Gastroesophageal sphincter (tissue), 3 donors: Measurements from ENCODE around the gene IRAK2.

Experiments
- POLR2AphosphoS5 ChIP-seq: sonication (generic); formaldehyde crosslinking; IDR thresholded peaks from one replicate; pipeline ENCODE4 v1.6.1; 2017; ENCODE audit warnings: antibody characterized with exemption
- TF ChIP-seq, protein P1 (sequence below), 4 experiments: fragments of 200-600 bp in 2 of 4; fragments of 450-650 bp in 2 of 4; sonication (generic) in 1 of 4; IDR thresholded peaks; one replicate each; pipeline ENCODE4 v1.5.1; 2017 to 2019; ENCODE audit warnings: antibody characterized with exemption in 4 of 4, mild to moderate bottlenecking in 2 of 4, moderate library complexity in 2 of 4

DNA sequence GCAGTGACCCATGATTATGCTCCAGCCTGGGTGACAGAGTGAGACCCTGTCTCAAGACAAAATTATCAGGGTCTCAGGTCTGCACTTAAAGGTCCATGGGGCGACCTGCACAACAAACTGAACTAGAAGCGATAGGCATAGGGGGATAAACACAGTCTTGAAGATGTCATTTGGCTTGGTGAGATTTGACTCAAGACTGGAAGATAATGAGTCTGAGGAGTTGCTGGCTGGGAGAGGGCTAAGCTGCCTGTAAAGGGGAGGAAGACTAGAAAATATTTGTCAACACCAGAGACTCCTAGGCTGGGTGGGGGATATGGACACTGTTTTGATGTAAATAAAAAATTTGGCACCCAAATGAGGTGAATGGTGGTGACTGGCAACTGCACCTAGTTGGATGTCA, 108.3 kb downstream of the IRAK2 start:
- TF ChIP-seq, protein P1, sequence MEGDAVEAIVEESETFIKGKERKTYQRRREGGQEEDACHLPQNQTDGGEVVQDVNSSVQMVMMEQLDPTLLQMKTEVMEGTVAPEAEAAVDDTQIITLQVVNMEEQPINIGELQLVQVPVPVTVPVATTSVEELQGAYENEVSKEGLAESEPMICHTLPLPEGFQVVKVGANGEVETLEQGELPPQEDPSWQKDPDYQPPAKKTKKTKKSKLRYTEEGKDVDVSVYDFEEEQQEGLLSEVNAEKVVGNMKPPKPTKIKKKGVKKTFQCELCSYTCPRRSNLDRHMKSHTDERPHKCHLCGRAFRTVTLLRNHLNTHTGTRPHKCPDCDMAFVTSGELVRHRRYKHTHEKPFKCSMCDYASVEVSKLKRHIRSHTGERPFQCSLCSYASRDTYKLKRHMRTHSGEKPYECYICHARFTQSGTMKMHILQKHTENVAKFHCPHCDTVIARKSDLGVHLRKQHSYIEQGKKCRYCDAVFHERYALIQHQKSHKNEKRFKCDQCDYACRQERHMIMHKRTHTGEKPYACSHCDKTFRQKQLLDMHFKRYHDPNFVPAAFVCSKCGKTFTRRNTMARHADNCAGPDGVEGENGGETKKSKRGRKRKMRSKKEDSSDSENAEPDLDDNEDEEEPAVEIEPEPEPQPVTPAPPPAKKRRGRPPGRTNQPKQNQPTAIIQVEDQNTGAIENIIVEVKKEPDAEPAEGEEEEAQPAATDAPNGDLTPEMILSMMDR (IDR thresholded peaks at IDR 0.05) = no peak
- TF ChIP-seq POLR2AphosphoS5 = no peak
